Stimulated activated CD4-positive, alpha-beta T cell treated with anti-CD3 and anti-CD28 coated beads, TNF-alpha, amount 100 ng/mL, for 48 hours (primary cell): ENCODE data around the gene FABP2.
"Not testable (repeated sequence)": the region's sequence is repeated elsewhere in the genome, so short reads cannot be mapped to it uniquely, and the experiment has no call there.

ENCODE experiments used
- DNase-seq, 3 donors: peaks; one replicate each; pipeline ENCODE4 v3.0.0-alpha.2; 2020; ENCODE audit warnings: low read depth in 3 of 3

FABP2 gene

GRCh38 chr4:119321921-119322687, at the start of gene FABP2:
Gene FABP2, minus strand, starts transcription at chr4:119322138. Its CDS starts 36 bp downstream, at chr4:119322102.
- DNase-seq, result no peak

GRCh38 chr4:119370951-119371683, 49.2 kb upstream of the FABP2 start:
- DNase-seq, result not testable (repeated sequence)

- DNase-seq, result peak; percentile 37 to 57 (median 50)
These were observed 48.5 kb upstream of the FABP2 start for GRCh38 chr4:119370392-119370791.

- not testable (repeated sequence) for DNase-seq
These were observed 44.9 kb upstream of the FABP2 start for GRCh38 chr4:119366802-119367201.

- not testable (repeated sequence) for DNase-seq
These were observed 42.3 kb upstream of the FABP2 start for GRCh38 chr4:119364203-119364602.

GRCh38 chr4:119363372-119363771, 41.4 kb upstream of the FABP2 start:
- not testable (repeated sequence) for DNase-seq

- DNase-seq, result not testable (repeated sequence)
These were observed 40.5 kb upstream of the FABP2 start for GRCh38 chr4:119362413-119362812.

GRCh38 chr4:119359873-119360272, 37.9 kb upstream of the FABP2 start:
- not testable (repeated sequence) for DNase-seq

GRCh38 chr4:119356796-119357195, 34.9 kb upstream of the FABP2 start:
- not testable (repeated sequence) for DNase-seq

GRCh38 chr4:119356041-119356440, 34.1 kb upstream of the FABP2 start:
- not testable (repeated sequence) for DNase-seq

- DNase-seq, result not testable (repeated sequence)
These were observed 31.4 kb upstream of the FABP2 start for GRCh38 chr4:119353364-119353763.

GRCh38 chr4:119348169-119348568, 26.2 kb upstream of the FABP2 start:
- DNase-seq, result not testable (repeated sequence)

- DNase-seq, result not testable (repeated sequence)
These were observed 21.4 kb upstream of the FABP2 start for GRCh38 chr4:119343293-119343692.

- DNase-seq, result not testable (repeated sequence)
These were observed 18.0 kb upstream of the FABP2 start for GRCh38 chr4:119339895-119340294.

- no peak for DNase-seq
These were observed 15.1 kb upstream of the FABP2 start for GRCh38 chr4:119337010-119337409.

- DNase-seq, result not testable (repeated sequence)
These were observed 14.5 kb upstream of the FABP2 start for GRCh38 chr4:119336332-119336979.

GRCh38 chr4:119329835-119330620, 8.1 kb upstream of the FABP2 start:
- no peak for DNase-seq

GRCh38 chr4:119328695-119329094, 6.8 kb upstream of the FABP2 start:
- DNase-seq, result no peak

- no peak for DNase-seq
These were observed 3.9 kb downstream of the FABP2 start for GRCh38 chr4:119317990-119318389.

- no peak for DNase-seq
These were observed 6.9 kb downstream of the FABP2 start for GRCh38 chr4:119315036-119315435.

GRCh38 chr4:119314356-119314755, 7.6 kb downstream of the FABP2 start:
- no peak for DNase-seq

- no peak for DNase-seq
These were observed 8.7 kb downstream of the FABP2 start for GRCh38 chr4:119313237-119313636.
